Renal cortical epithelial cell (primary cell): ENCODE measurements around the gene EDEM2. TPM values are rescaled to one million over a fixed set of nuclear protein-coding genes. Genes with fewer than 3 reads are reported as not detected.
"Not testable (repeated sequence)": the region's sequence is repeated elsewhere in the genome, so short reads cannot be mapped to it uniquely, and the experiment has no call there.

Experiments
- DNase-seq: peaks from one replicate; pipeline ENCODE4 v3.0.0-alpha.2; 2011; ENCODE audit warnings: low read depth
- total RNA-seq: library from RNA; depleted of rRNA; stranded (reverse); fragments of >200 nt; gene quantifications from 2 replicates; pipeline ENCODE4 v1.2.3, GENCODE V29; 2014

EDEM2 gene
- total RNA-seq, 1 donor from 2014 or later = 51.9 TPM

- no peak for DNase-seq
Measured at GRCh38 chr20:35087791-35088190, 59.3 kb downstream of the EDEM2 start.

- no peak for DNase-seq
Measured at GRCh38 chr20:35087355-35087754, 59.8 kb downstream of the EDEM2 start.

GRCh38 chr20:35085477-35086225, 61.5 kb downstream of the EDEM2 start:
- no peak for DNase-seq

GRCh38 chr20:35084998-35085397, 62.1 kb downstream of the EDEM2 start:
- no peak for DNase-seq

GRCh38 chr20:35080348-35080642, 66.8 kb downstream of the EDEM2 start:
- not testable (repeated sequence) for DNase-seq

- no peak for DNase-seq
Measured at GRCh38 chr20:35079472-35080347, 67.4 kb downstream of the EDEM2 start.

GRCh38 chr20:35077872-35078271, 69.3 kb downstream of the EDEM2 start:
- no peak for DNase-seq

GRCh38 chr20:35077341-35077740, 69.8 kb downstream of the EDEM2 start:
- DNase-seq = no peak

- not testable (repeated sequence) for DNase-seq
Measured at GRCh38 chr20:35071436-35072153, 75.5 kb downstream of the EDEM2 start.

- no peak for DNase-seq
Measured at GRCh38 chr20:35066194-35066593, 80.9 kb downstream of the EDEM2 start.

Other genes with a start within 250 kb of the EDEM2 start
- 86.7 and 89.2 TPM in 2 replicates for gene GSS, start 191.5 kb downstream of the EDEM2 start, total RNA-seq
- gene MYH7B, start 191.5 kb downstream of the EDEM2 start, total RNA-seq = 0.05 TPM in 1 of 2 replicates, not detected in the other
- gene TRPC4AP, start 54.5 kb downstream of the EDEM2 start, total RNA-seq = 82.0 and 93.3 TPM in 2 replicates
- 31.5 and 76.4 TPM in 2 replicates for gene PROCR, start 24.7 kb upstream of the EDEM2 start, total RNA-seq
- 46.4 and 64.1 TPM in 2 replicates for gene MMP24, start 79.4 kb upstream of the EDEM2 start, total RNA-seq
- 0.69 and 11.1 TPM in 2 replicates for gene MMP24OS, start 130.8 kb upstream of the EDEM2 start, total RNA-seq
- gene EIF6, start 137.4 kb upstream of the EDEM2 start, total RNA-seq = 199 and 503 TPM in 2 replicates
- gene FAM83C, start 145.1 kb upstream of the EDEM2 start, total RNA-seq = not detected in 2 replicates